Memory B cell (primary cell): ENCODE results near the gene FAT2.
"Not testable (repeated sequence)": the region's sequence is repeated elsewhere in the genome, so short reads cannot be mapped to it uniquely, and the experiment has no call there.

Source experiments
- ATAC-seq: fragments of 150-1000 bp; cut with Tn5 transposase; 2 replicates; pipeline ENCODE4 v1.10.0; 2021; ENCODE audit warnings: low read depth, mild to moderate bottlenecking, moderate library complexity
- DNase-seq, 2 donors: peaks; one replicate each; pipeline ENCODE4 v3.0.0; 2022; ENCODE audit warnings: low spot score in 2 of 2
- H3K27ac Mint-ChIP-seq: one replicate; pipeline ENCODE4 v1.8.0; 2022; ENCODE audit warnings: mild to moderate bottlenecking, moderate library complexity, mixed read lengths
- H3K27me3 Mint-ChIP-seq: one replicate; pipeline ENCODE4 v1.8.0; 2022; ENCODE audit warnings: mixed read lengths
- H3K36me3 Mint-ChIP-seq: one replicate; pipeline ENCODE4 v1.8.0; 2022; ENCODE audit warnings: mild to moderate bottlenecking, mixed read lengths
- H3K4me1 Mint-ChIP-seq: one replicate; pipeline ENCODE4 v1.8.0; 2022; ENCODE audit warnings: mixed read lengths
- H3K4me3 Mint-ChIP-seq: one replicate; pipeline ENCODE4 v1.8.0; 2022; ENCODE audit warnings: mild to moderate bottlenecking, moderate library complexity, mixed read lengths
- H3K9me3 Mint-ChIP-seq: one replicate; pipeline ENCODE4 v1.8.0; 2022; ENCODE audit warnings: mixed read lengths

The FAT2 gene

GRCh38 chr5:151584057-151584937 lies 6.8 kb downstream of the FAT2 start:
- DNase-seq, result no peak
- no peaks in the 10 kb centered on the region for H3K9me3 Mint-ChIP-seq
- H3K4me1 Mint-ChIP-seq, result peaks cover 3% of the 10 kb centered on the region
- H3K4me3 Mint-ChIP-seq, result no peak overlapping the region
- no peak for ATAC-seq
- no peaks in the 10 kb centered on the region for H3K27me3 Mint-ChIP-seq
- no peak overlapping the region for H3K27ac Mint-ChIP-seq
- H3K36me3 Mint-ChIP-seq, result no peaks in the 10 kb centered on the region

- H3K36me3 Mint-ChIP-seq, result no peaks in the 10 kb centered on the region
- no peak overlapping the region for H3K27ac Mint-ChIP-seq
- no peak for DNase-seq
- no peak overlapping the region for H3K4me3 Mint-ChIP-seq
- ATAC-seq, result no peak
- no peaks in the 10 kb centered on the region for H3K27me3 Mint-ChIP-seq
- no peaks in the 10 kb centered on the region for H3K9me3 Mint-ChIP-seq
- peaks cover 22% of the 10 kb centered on the region for H3K4me1 Mint-ChIP-seq
Measured at GRCh38 chr5:151581812-151582583, 9.1 kb downstream of the FAT2 start.

- ATAC-seq (no peak), DNase-seq (no peak)
- H3K4me3 Mint-ChIP-seq, result no peak overlapping the region
- no peaks in the 10 kb centered on the region for H3K9me3 Mint-ChIP-seq
- peaks cover 23% of the 10 kb centered on the region for H3K4me1 Mint-ChIP-seq
- H3K27me3 Mint-ChIP-seq, result no peaks in the 10 kb centered on the region
- no peaks in the 10 kb centered on the region for H3K36me3 Mint-ChIP-seq
- H3K27ac Mint-ChIP-seq, result no peak overlapping the region
Measured at GRCh38 chr5:151581347-151581746, 9.8 kb downstream of the FAT2 start.

GRCh38 chr5:151580858-151581257 lies 10.3 kb downstream of the FAT2 start:
- H3K4me1 Mint-ChIP-seq, result peaks cover 26% of the 10 kb centered on the region
- no peak for ATAC-seq
- H3K27ac Mint-ChIP-seq, result no peak overlapping the region

GRCh38 chr5:151580239-151580638 lies 10.9 kb downstream of the FAT2 start:
- DNase-seq (no peak), ATAC-seq (no peak)
- no peaks in the 10 kb centered on the region for H3K9me3 Mint-ChIP-seq
- no peaks in the 10 kb centered on the region for H3K27me3 Mint-ChIP-seq
- H3K4me1 Mint-ChIP-seq, result peaks cover 27% of the 10 kb centered on the region
- no peak overlapping the region for H3K27ac Mint-ChIP-seq
- H3K36me3 Mint-ChIP-seq, result no peaks in the 10 kb centered on the region
- no peak overlapping the region for H3K4me3 Mint-ChIP-seq

More at GRCh38 chr5:151580858-151581257, 10.3 kb downstream of the FAT2 start:
- no peak for DNase-seq
- no peaks in the 10 kb centered on the region for H3K27me3 Mint-ChIP-seq
- H3K9me3 Mint-ChIP-seq, result no peaks in the 10 kb centered on the region
- no peaks in the 10 kb centered on the region for H3K36me3 Mint-ChIP-seq
- no peak overlapping the region for H3K4me3 Mint-ChIP-seq

- H3K4me3 Mint-ChIP-seq, H3K36me3 Mint-ChIP-seq, ATAC-seq, H3K27ac Mint-ChIP-seq, H3K27me3 Mint-ChIP-seq, DNase-seq, H3K9me3 Mint-ChIP-seq: not testable (repeated sequence)
- H3K4me1 Mint-ChIP-seq, result peaks cover 27% of the 10 kb centered on the region
Measured at GRCh38 chr5:151579146-151579545, 12.0 kb downstream of the FAT2 start.

- H3K36me3 Mint-ChIP-seq, result no peaks in the 10 kb centered on the region
- ATAC-seq, result peak; percentile 88
- peak overlapping the region; percentile 54 for H3K4me3 Mint-ChIP-seq
- no peaks in the 10 kb centered on the region for H3K27me3 Mint-ChIP-seq
- H3K4me1 Mint-ChIP-seq, result peaks cover 27% of the 10 kb centered on the region
- peak in 1 of 2 donors; percentile 15 for DNase-seq
- no peaks in the 10 kb centered on the region for H3K9me3 Mint-ChIP-seq
- H3K27ac Mint-ChIP-seq, result peak overlapping the region; percentile 76
Measured at GRCh38 chr5:151578326-151579025, 12.7 kb downstream of the FAT2 start.

GRCh38 chr5:151577566-151577965 lies 13.6 kb downstream of the FAT2 start:
- peaks cover 27% of the 10 kb centered on the region for H3K4me1 Mint-ChIP-seq
- H3K27me3 Mint-ChIP-seq, result no peaks in the 10 kb centered on the region
- peak overlapping the region; percentile 76 for H3K27ac Mint-ChIP-seq
- DNase-seq (peak; percentile 16 to 26), ATAC-seq (peak; percentile 76)
- H3K9me3 Mint-ChIP-seq, result no peaks in the 10 kb centered on the region
- no peaks in the 10 kb centered on the region for H3K36me3 Mint-ChIP-seq
- peak overlapping the region; percentile 54 for H3K4me3 Mint-ChIP-seq

GRCh38 chr5:151574444-151574996 lies 16.6 kb downstream of the FAT2 start:
- Mint-ChIP-seq H3K27me3 (no peaks in the 10 kb centered on the region), H3K36me3 (no peaks in the 10 kb centered on the region), H3K4me1 (peaks cover 33% of the 10 kb centered on the region), H3K4me3 (no peak overlapping the region), H3K9me3 (no peaks in the 10 kb centered on the region), H3K27ac (no peak overlapping the region)
- DNase-seq, result no peak
- no peak for ATAC-seq

- no peak overlapping the region for H3K27ac Mint-ChIP-seq
- H3K4me1 Mint-ChIP-seq, result peaks cover 29% of the 10 kb centered on the region
- no peak overlapping the region for H3K4me3 Mint-ChIP-seq
- no peak for DNase-seq
- no peaks in the 10 kb centered on the region for H3K36me3 Mint-ChIP-seq
- no peak for ATAC-seq
- no peaks in the 10 kb centered on the region for H3K9me3 Mint-ChIP-seq
- H3K27me3 Mint-ChIP-seq, result no peaks in the 10 kb centered on the region
Measured at GRCh38 chr5:151572657-151573368, 18.3 kb downstream of the FAT2 start.

- H3K27me3 Mint-ChIP-seq, result no peaks in the 10 kb centered on the region
- peak overlapping the region; percentile 25 for H3K27ac Mint-ChIP-seq
- H3K4me1 Mint-ChIP-seq, result peaks cover 20% of the 10 kb centered on the region
- no peaks in the 10 kb centered on the region for H3K36me3 Mint-ChIP-seq
- peak; percentile 37 for ATAC-seq
- H3K9me3 Mint-ChIP-seq, result no peaks in the 10 kb centered on the region
- no peak for DNase-seq
- no peak overlapping the region for H3K4me3 Mint-ChIP-seq
Measured at GRCh38 chr5:151571270-151572173, 19.6 kb downstream of the FAT2 start.

- H3K9me3 Mint-ChIP-seq, result no peaks in the 10 kb centered on the region
- H3K27ac Mint-ChIP-seq, result no peak overlapping the region
Measured at GRCh38 chr5:151570512-151571269, 20.4 kb downstream of the FAT2 start.

More at GRCh38 chr5:151570512-151571269, 20.4 kb downstream of the FAT2 start:
- ATAC-seq (no peak), DNase-seq (no peak)
- Mint-ChIP-seq H3K4me3 (no peak overlapping the region), H3K4me1 (peaks cover 17% of the 10 kb centered on the region), H3K36me3 (no peaks in the 10 kb centered on the region), H3K27me3 (no peaks in the 10 kb centered on the region)
